ENCODE data around the gene PCP4L1.
"Not testable (repeated sequence)": the region's sequence is repeated elsewhere in the genome, so short reads cannot be mapped to it uniquely, and the experiment has no call there.

The PCP4L1 gene

GRCh38 chr1:161314201-161314981 is 55.8 kb downstream of the PCP4L1 start, which contains the start of gene SDHC:
SDHC (plus strand) TSS chr1:161314381; CDS start chr1:161314406, 25 bp downstream.
- peak; percentile 78 to 79 for DNase-seq (ENCODE audit: low read depth in 2 of 2)

- DNase-seq (ENCODE audit: low read depth in 2 of 2): not testable (repeated sequence)
Observed at GRCh38 chr1:161315841-161316674, 57.5 kb downstream of the PCP4L1 start.

GRCh38 chr1:161324020-161324419 is 65.5 kb downstream of the PCP4L1 start:
- DNase-seq (ENCODE audit: low read depth in 2 of 2): no peak

- DNase-seq (ENCODE audit: low read depth in 2 of 2): no peak
Observed at GRCh38 chr1:161330346-161330745, 71.8 kb downstream of the PCP4L1 start.

- DNase-seq (ENCODE audit: low read depth in 2 of 2): no peak
Observed at GRCh38 chr1:161333166-161333565, 74.6 kb downstream of the PCP4L1 start.
